DMS114 treated with DMSO at 0.1 percent for 48 hours (cell line): ENCODE results near the gene MOB2.

Source experiments
- DNase-seq: peaks from one replicate; lab custom pipeline; 2025; ENCODE audit not compliant: unreplicated experiment; lab: John Stamatoyannopoulos, UW

MOB2 gene

DNA sequence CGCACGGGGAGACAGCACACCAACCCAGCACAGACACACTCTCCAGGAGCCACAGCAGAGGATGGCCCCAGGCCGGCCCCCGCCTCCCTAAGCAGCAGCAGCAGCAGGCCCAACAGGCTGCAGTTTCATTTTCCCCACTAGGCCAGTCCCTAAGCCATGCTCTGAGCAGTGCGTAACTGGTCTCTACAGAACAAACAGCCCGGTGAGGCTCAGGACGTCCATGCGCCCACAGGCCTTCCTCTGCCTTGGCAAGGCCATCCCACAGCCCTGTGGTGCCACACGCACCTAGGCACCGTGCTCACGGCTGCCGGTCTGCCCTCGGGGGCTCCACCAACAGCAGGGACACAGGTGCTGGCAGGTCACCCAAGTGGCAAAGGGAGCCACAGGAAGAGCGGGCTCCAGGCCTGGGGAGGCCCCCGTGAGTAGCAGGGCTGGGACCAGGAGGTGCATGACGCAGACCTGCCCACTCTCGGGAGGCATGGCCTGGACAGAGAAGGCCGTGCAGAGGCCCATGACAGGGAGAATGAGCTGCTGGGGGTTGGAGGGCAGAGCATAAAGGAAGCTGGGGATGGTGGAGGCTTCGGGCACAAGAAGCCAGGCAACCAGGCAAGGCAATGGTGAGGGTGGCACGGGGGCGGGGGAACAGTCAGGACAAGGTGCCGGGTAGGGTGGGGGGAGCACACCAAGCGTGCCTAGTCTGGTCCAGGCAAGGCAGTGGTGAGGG is 1.4 kb upstream of the MOB2 start:
- no peak for DNase-seq

GRCh38 chr11:1487091-1487850 is 692 bp upstream of the MOB2 start:
- DNase-seq = no peak

DNA sequence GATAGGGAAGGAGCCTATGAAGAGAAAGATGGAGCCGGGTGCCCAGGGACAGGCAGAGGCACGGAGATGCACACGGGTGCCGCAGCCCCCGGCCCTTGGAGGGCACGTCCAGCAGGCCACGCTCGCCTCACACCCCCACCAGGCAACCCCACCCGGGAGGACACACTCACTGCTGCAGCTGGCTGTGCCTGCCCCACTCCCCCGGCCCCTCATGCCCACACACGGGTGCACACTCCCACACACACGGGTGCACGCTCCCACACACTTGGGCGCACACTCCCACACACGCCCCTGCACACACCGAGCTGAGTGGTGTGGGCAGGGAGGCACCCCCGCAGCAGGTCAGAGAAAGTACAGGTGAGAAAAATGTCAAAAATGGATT is 1.1 kb downstream of the MOB2 start:
- DNase-seq = no peak

DNA sequence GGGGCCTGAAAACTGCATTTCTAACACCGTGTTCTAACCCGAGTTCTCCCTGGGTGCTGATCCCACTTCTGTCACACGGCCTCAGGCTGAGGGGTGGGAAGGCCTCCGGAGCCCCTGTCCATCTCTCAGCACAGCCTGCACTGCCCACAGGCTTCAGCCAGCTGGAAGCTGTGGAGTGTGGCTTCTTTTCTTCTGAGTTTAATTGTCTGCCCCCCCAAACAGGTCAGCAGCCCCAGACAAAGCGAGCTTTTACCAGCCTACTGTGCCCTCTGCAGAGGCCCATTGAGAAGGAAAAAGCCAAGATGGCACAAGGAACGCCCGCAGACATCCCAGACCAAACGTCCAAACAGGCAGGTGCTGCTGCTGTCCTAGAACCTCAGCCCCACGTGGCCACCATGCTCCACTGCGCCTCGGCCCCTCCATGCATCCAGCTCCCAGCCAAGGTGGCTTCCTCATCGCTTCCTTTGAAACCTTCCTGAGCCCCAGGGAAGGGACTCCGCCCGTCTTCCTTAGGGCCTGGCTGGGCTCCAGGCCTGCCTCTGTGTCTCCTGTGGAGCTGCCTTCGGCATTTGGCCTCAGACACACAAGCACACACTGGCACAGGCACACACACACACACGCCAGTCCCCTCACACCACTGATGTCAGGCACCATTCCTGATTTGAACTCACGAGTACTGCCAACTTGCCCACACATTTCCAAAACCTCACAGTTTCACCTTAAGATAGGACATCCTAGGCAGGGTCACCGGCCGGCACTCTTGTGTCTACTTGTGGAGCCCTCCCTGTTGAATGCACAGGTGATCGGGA is 1.7 kb downstream of the MOB2 start:
- no peak for DNase-seq

DNA sequence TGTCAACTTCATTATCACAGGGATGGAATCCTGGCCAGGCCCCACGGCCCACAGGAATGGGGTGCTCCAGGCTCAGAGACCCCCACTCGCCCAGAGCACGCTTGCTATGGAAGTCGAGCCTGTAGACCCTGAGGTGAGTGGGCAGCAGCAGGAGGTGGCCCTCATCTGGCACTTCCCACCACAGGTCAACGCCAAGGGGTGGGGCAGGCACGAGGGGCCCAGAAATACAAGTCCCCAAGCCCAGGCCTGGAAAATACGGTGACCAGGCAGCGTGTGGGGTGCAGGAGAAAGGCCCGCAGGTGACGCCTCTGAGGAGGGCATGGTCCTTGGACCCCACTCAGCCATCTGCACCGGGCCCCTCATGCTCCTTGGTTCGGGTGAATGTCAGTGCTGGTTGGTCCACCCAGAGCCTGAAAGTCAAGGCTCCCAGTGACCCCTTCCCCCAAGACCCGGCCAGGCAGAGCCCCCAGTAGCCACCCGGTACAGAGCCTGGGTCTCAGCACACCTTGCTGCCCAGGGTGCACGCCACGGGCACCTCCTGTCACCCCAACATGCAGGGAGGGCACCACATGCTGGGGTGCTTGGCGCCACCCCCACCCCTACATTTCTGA is 2.4 kb downstream of the MOB2 start:
- DNase-seq = no peak

GRCh38 chr11:1483445-1483961 is 3.1 kb downstream of the MOB2 start:
- DNase-seq = no peak

DNA sequence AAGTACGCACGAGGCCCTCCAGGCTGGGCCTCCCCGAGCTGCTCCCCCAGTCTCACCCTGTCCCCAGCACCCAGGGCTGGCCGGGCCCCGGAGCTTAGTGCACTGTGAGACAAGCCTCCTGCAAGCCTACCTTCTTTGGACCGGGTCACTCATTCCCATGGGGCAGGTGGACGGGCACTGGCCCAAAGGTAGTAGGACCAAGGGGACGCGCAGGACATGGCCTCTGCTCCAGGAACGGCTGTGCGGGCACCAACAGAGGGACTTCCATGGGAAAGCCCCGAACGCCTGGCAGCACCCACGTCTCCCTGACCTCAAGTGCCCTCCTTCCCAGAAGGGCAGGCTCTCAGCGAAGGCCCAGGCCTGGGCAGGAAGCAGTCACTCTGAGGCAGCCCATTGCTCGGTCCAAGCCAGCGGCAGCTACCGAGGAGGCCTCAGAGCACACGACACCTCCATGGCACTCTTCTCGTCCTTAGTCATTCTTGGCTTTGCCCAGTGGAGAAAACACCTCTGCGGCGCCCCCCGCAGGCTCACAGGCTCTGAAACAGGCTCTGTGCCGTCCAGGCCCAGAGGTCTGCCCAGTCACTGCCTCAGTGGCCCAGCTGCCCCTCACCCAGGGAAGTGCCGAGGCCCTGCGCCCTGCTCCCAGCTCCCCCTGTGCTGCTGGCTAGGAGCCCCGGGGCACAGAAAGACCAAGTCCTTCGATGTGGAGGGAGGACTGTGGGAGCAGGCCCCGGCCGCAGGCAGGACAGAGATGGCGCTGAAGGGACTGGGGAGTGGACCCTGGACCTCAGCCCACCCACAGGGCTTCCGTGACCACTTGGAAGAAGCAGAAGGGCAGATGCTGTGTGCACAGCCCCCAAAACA is 3.8 kb downstream of the MOB2 start:
- no peak for DNase-seq

GRCh38 chr11:1481861-1482441 is 4.6 kb downstream of the MOB2 start:
- no peak for DNase-seq

GRCh38 chr11:1481483-1481825 is 5.1 kb downstream of the MOB2 start:
- DNase-seq = no peak

DNA sequence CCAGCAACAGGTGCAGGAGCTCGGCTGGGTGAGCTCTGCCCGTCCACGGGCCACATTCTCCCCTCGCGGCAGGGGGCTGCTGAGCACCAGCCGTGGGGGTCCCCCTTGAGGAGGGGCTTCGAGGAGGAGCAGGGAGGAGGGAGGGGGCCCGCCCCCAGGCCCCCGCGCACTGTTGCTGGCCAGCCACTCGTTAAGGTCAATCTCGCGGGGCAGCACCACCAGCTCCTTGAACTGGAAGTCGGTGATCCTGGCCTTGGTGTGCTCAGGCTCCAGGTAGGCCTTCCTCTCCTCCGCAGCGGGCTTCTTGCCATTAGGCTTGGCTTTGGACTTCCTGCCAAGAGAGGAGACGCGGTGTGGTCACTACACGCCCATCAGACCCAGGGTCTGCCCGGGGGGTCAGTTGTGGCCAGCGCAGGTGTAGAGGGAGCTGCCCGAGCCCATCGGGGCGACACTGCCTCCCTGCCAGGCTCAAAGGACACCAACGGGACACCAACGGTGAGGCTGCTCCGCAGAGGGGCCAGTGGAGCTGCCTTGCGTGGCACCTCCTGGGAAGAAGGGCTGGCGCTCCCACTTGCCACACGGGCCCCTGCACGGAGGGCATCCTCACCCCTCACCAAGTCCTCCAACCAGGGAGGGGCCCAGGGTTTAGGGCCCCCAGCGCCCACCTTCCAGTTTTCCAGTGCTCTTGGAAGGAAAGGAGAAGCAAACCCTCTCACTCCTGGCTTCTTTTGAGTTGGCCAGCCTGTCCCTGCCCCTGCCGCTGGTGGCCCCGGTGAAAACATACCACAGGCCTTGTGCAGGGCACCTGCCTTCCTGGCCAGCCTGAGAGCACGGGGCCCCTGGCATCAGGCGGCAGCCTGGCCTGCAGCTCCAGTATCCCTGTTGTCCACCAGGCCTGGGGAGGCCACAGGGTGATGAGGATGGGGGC is 5.8 kb downstream of the MOB2 start:
- no peak for DNase-seq

DNA sequence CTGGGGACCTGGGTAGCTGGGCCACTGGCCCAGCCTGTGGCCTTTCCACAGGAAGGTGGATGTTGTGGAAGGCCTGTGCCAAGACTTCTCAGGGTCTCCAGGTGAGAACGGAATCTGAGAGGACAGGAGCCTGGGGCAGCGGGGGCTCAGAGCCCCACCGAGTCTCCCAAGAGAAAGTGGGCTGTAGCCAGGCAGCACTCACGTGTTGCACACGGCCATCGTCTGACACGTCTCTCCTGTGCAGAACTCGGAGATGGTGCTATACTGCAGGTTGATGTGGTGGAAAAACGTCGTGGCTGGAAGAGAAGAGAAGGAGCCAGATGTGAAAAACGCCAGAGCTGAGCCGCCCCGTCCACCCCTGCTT is 6.4 kb downstream of the MOB2 start:
- DNase-seq = no peak

DNA sequence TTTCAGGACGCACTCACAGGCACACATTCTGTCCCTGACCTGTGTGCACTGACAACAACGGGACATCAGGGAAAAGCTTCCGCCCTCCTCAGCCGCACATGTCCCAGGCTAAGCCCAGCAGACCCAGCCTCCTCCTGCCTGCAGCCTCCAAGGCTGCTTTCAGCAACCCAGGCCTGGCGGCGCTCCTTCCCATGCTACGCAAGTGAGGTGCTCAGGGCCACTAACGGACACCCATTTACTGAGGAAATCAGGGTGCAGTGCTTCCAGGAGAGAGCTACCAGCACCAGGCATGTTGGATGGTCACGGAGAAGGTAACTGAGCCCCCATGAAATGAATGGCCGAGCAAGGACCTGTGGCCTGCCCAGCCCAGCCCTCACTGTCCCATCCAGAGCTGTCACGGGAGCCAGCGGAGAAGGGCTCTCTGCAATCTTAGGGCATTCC is 6.9 kb downstream of the MOB2 start:
- no peak for DNase-seq

DNA sequence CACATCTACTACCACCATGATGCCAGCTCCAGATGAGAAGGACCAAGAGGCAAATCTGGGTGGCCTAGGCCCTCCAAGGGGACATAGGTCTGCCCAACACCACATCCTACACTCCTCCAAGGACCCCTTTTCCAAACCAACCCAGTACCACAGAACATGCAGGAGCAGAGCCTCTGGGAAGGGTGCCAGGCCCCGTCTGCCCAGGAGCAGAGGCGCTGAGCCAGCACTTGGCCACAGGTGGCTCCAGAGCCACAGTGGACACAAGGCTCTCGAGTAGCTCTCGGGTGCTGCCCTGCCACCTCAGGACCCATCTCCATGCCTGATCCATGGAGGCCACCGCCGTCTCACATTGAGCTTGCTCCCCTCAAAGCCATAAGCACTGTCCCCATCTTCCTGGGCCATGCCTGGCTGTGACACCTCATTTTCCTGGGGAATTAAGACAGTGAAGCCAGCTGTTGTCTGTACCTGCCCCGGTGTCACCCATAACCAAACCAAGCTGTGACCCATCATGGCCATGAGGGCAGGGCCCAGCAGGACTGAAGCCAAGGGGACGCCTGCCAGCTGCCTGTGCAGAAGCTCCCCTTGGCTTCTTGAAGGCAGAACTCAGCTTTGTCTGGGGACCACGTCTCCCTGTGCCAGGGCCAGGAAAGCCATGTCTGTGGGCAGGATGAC is 7.4 kb downstream of the MOB2 start:
- no peak for DNase-seq

GRCh38 chr11:1478544-1478943 is 8.0 kb downstream of the MOB2 start:
- DNase-seq = no peak

DNA sequence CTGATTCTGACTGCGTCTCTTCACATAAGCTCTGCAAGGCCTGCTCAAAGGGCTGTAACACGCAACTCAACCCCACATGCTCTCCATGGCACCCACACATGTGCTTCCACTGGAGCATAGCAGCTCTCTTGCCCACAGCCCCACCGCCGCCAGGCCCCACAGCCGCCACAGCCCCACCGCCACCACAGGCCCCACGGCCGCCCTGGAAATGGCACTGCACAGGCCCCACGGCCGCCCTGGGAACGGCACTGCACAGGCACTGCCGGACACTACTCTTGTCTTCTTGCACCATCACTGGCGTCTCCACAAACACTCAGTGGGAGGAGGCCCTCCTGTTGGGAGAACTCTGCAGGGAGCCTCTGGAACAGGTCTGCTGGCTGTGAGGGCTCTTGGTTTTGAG is 8.6 kb downstream of the MOB2 start:
- DNase-seq = no peak

DNA sequence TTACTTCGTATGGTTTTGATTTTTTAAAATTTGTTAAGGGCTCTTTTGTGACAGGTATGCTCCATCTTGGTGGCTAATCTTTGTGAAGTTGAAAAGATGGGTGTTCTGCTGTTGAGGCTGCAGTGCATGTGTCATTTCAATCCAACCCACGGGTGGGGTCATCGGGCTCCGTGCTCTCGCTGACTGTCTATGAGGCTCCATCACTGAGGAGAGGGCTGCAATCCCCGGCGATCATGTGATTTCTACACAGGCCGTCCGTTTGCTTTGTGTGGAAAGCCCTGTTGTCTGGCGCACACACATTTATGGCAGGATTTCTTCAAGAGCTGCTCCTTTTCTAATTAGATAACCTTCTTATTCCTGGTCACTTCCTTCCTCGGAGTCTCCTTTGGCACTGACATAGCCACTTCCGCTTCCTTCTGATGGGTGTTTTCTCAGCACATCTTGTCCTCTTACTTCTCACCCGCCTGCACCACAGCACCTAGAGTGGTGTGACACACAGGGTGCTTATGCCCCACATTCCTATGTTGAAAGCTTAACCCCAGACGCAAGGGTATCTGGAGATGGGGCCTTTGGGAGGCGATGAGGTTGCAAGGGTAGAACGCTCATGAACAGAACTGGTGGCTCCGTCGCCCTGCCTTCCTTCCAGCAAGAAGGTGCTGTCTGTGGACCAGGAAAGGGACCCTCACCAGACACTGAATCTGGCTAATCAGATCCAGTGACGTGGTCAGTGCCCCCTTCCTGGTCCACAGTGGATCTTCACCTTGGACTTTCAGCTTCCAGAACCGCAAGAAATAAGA is 9.4 kb downstream of the MOB2 start:
- no peak for DNase-seq

- no peak for DNase-seq
These were observed 10.7 kb downstream of the MOB2 start for GRCh38 chr11:1475841-1476240.

DNA sequence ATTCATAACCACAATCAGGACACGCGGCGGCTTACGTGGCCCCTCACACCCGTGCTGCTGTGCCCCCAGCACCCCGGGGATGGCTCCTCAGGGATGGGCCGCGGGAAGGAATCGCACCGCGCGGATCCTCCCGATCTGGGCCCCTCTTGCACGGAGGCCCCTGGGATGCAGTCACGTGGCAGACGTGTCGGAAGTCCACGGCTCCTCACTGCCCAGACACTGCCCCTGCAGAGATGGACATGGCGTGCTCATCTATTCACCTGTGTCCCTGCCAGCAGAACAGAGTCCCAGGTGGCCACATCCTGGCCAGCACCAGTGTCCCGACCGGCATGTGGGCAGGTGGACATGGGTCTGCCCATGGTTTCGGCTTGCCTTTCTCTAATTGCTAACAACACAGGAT is 12.8 kb downstream of the MOB2 start:
- DNase-seq = no peak
